Activated T-cell treated with anti-CD3 and anti-CD28 coated beads, Interleukin-2, amount 50 U/mL, for 48 hours (primary cell): ENCODE results near the gene HRH1.
"Not testable (repeated sequence)": the region's sequence is repeated elsewhere in the genome, so short reads cannot be mapped to it uniquely, and the experiment has no call there.

Source experiments
- DNase-seq, 2 experiments: peaks; one replicate each; pipeline ENCODE4 v3.0.0-alpha.2; 2020

Gene HRH1

DNA sequence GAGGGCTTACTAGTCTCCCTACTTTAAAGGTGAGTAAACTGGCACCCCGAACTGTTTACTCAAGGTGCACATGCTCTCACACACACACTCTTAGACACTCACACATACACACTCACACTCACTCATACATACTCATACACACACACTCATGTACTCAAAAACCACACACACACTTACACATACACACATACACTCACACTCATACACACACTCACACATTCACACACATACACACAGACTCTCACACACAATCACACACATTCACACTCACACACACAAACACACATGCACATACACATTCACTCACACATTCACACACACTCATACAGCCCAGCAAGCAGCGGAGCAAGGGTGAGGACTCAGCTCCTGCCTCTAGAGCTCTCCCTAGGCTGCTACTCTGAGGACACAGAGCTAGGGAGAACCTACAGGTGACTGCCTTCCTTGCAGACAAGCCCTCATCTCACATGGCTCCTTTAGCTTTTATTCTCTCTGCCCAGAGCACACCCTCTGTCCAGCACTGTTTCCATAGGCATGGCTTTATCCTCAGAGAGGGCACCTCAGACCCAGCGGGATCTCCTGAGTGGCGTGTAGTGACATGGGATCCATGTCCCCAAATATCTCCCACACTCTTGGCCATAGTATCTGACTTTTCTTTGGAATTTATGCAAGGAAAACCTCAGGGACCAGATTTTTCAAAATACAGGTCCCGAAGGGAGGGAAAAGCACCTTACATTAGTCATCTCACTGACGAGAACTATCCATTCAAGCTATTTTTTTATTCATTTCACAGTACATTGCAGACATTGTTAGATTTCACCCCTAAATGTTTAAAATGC is 91.8 kb downstream of the HRH1 start:
- DNase-seq = no peak

DNA sequence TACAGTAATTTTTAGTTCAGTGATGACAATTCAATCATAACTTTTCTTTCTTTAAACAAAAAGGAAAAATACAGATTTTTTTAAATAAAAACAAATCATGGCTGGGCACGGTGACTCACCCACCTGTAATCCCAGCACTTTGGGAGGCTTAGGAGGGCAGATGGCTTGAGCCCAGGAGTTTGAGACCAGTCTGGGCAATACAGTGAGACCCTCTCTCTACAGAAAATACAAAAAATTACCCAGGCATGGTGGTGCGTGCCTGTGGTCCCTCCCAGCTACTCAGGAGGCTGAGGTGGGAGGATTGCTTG is 92.3 kb downstream of the HRH1 start:
- no peak for DNase-seq

DNA sequence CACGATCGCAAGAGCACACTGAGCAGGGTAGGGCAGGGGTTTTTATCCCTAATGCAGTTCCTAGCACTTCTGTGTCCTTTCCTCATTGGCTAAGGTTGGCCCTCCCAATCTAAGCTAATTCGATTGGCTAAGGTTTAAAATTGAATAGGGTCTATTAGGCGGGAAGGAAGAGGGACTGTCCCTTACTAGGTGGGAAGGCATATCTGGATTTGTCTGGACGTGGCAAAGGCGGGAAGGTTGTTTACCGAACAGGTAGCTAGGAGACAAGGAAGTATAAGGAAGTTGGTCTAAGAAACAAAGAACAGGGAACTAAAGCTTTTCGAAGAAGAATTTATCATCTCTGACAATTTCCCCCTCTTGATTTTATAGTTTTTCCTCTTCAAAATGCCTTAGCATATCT is 93.1 kb downstream of the HRH1 start:
- DNase-seq = no peak

DNA sequence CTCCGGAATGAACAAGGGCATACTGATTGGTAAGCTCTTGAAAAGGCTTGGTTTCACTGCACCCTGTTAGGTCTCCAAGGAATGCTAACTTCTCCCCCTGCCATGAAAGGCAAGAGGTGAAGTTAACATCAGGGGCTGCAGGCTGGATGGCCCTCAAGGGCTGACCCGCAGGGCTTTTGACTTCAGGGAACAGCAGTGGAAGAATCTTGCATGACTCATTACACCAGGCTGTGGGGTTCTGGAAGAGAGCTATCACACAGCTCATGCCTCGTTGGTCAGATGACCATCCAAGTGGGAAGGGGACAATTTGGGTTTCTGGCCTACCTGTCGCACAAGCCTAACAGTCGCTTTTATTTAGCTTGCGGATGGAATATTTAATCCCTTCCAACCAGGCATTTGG is 94.3 kb downstream of the HRH1 start:
- no peak for DNase-seq

DNA sequence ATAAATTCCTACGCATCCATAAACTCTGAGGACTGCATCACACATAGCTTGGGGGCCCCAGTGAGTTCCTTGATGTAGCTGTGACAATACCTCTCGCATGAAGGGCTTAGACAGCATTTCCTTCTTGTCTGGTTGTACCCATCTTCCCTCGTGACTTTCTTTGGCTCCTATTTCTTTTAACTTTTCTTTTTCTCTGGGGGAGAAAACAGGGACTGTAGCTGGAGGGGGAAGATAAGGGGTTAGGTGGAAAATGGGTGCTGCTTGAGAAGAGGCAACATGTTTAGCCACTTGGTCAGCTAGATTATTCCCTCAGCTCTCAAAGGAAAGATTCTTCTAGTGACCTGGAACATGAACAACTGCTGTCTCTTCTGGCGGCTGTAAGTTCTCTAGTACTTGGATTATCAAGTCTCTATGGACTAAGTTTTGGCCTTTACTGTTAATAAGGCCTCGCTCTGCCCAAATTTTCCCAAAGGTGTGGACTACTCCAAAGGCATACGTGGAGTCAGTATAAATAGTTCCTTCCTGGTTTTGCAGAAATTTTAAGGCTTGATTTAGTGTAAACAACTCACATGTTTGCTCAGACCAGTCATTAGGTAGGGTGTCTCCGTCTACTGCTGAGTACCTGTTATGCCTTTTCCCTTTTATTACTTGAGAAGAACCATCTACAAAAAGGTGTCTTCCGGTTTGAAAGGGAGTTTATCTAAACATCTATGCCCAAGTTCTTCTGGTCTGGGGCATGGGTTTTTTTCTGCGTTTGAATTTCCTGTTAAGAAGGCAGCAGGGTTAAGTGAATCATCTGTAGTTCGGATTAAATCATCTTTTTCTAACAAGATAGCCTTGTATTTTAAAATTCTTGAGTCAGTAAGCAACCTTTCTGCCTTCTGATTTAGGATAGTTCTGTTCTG is 96.9 kb downstream of the HRH1 start:
- no peak for DNase-seq

DNA sequence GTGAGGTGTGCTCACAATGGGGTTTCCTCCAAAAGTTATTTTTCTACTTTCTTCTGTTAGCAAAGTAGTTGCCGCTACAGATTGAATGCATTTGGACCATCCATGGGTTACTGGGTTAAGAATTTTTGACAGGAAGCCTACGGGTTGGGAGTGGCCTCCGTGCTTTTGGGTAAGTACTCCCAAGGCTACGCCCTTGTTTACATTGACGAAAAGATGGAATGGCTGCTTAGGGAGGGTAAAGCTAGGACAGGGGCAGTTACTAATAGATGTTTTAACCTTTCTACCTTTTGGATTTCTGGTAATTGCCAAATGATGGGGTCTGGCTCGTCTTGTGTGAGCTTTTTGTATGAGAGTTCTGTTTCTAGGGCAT is 97.5 kb downstream of the HRH1 start:
- DNase-seq = no peak

DNA sequence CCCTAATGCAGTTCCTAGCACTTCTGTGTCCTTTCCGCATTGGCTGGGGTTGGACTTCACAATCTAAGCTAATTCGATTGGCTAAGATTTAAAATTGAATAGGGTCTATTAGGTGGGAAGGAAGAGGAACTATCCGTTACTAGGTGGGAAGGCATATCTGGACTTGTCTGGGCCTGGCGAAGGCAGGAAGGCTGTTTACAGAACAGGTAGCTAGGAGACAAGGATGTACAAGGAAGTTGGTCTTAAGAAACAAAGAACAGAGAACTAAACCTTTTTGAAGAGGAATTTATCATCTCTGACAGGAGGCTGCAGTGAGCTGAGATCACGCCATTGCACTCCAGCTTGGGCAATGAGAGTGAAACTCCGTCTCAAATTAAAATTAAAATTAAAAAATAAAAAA is 100.6 kb downstream of the HRH1 start:
- no peak for DNase-seq

DNA sequence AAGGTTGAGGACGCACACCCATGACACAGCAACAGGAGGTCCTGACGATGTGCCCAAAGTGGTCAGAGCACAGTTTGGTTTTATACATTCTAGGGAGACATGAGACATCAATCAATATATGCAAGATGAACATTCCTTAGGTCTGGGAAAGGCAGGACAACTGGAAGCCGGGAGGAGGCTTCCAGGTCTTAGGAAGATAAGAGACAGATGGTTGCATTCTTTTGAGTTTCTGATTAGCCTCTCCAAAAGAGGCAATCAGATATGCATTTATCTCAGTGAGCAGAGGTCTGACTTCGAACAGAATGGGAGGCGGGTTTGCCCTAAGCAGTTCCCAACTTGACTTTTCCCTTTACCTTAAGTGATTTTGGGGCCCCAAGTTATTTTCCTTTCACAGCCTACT is 101.2 kb downstream of the HRH1 start:
- not testable (repeated sequence) for DNase-seq

DNA sequence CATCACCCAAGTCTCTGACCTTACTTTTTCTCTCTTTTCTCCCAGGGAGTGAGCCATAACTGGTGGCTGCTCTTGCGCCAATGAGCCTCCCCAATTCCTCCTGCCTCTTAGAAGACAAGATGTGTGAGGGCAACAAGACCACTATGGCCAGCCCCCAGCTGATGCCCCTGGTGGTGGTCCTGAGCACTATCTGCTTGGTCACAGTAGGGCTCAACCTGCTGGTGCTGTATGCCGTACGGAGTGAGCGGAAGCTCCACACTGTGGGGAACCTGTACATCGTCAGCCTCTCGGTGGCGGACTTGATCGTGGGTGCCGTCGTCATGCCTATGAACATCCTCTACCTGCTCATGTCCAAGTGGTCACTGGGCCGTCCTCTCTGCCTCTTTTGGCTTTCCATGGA is 104.7 kb downstream of the HRH1 start:
- no peak for DNase-seq

DNA sequence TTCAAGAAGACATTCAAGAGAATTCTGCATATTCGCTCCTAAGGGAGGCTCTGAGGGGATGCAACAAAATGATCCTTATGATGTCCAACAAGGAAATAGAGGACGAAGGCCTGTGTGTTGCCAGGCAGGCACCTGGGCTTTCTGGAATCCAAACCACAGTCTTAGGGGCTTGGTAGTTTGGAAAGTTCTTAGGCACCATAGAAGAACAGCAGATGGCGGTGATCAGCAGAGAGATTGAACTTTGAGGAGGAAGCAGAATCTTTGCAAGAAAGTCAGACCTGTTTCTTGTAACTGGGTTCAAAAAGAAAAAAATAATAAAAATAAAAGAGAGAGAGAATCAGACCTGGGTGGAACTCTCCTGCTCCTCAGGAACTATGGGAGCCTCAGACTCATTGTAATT is 106.2 kb downstream of the HRH1 start:
- no peak for DNase-seq

DNA sequence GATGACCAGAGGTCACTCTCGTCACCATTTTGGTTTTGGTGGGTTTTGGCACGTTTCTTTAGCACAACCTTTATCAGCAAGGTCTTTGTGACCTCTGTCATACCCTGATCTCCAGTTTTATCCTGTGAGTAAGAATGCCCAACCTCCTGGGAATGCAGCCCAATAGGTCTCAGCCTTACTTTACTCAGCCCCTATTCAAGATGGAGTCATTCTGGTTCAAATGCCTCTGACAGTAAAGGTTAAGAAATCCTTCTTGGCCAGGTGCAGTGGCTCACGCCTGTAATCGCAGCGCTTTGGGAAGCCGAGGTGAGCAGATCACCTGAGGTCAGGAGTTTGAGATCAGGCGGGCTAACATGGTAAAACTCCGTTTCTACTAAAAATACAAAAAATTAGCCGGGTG is 114.7 kb downstream of the HRH1 start:
- DNase-seq = no peak

DNA sequence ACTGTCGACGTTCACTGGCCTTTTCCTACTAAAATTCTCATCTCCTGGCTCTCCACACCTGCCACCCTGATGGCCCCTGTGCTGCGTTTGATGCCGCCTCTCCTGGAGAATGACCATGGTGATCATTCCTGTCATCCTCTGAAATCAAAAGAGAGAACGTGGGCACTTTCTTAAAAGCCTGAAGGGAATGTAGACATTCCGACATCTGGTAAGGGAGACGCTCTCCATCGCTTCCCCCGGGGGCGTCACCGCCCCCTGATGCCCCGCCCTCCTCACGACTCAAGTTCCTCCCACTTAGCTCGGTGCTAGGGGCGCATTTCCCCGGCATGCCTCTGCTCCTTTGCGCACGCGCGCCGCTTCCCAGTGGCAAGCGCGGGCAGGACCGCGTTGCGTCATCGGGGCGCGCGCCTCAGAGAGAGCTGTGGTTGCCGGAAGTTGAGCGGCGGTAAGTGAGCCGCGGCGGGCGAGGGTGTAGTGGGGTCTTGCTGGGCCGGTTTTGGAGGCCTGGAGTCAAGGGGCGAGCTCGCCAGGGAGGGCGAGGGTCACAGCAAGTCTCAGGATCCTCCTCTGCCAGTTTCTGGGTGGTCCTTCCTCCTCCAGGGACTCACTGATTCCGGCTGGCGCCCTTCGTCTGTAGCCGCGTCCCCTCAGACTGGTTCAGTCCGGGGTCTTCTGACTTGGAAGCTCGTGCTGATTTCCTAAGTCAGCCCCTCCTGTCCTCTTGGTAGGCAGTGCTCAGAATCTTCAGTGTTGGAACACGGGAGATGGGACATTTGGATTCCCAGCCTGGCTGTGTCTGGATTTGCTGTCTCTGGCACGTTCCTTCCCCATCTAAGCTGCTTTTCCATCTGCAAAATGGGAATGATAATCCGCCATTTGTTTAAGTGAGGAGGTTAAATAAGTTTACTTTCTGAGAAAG is 118.0 kb downstream of the HRH1 start, which contains the start of gene ATG7:
ATG7 (plus strand) TSS at position 412 of the 919 bp plus-strand sequence. CDS start 26,299 bp downstream, outside the sequence.
- peak; percentile 97 for DNase-seq

DNA sequence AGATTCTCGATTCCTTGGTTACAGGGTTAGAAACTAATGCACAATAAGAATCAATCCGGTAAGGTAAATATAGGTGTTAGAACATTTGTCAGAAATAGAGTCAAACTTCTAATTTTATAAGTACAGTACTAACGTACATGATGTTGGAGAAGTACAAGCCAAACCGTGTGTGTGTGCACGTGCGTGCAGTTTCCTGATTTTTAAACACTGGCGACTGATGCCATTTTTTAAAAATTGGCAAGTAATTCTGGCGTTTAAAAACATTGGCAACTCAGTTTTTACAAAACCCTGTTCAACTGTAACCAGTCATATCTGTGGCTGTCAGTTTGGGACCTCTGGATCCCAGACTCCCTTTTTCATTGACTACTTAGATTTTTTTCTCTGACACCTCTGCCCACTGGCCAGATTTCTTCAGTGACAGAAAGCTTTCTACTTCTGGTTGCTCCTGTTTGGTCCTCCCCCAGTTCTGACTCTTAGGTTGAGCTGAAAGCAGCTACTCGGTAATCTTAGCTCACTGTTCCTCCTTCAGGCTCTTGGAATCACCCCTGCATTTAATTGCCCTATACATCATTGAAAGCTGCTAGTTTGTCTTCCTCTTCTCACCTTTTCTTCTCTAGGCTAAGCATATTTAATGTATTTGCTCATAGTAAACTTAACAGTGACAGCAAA is 118.7 kb downstream of the HRH1 start:
- DNase-seq = no peak

DNA sequence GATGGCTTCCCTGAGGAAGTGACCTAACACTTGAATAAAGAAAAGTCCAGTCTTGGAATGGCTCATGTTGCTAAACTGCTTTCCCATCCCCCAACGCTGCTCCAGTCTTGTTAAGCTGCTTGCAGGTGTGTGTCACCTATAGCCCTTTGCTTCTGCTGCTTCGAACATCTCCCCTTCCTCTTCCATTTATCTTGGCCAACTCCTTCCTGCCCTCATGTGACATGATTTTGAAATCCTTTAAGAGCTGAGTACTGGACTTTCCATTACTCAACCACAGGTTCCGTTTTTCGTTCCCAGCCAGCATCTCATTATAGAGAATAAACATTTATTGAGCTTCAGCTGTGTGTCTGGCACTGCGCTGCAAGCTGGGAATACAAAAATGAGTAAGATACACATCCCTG is 119.6 kb downstream of the HRH1 start:
- no peak for DNase-seq

DNA sequence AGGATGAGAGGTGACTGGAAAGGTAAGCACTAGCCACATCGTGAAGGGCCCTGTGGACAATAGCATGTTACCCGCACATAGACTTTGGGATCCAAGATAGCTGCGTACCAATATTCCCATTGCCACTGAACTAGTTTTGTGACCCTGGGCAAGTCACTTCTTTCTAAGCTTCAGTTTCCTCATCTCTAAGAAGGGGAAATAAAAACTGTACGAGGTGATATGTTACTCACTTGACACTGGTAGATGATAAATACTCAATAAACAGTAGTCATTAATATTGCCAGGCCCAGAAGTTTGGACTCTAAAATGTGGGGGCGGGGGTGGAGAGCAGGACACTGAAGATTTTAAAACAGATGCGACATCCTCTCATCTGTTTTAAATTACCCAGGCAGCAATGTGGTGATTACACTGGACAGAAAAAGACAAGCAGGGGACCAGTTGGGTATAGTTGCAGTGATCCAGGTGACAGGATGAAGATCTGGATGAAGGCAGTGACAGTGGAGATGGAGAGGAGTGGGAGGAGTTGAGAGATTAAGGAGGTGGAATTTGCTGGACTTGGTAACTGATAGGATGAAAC is 120.4 kb downstream of the HRH1 start:
- no peak for DNase-seq

DNA sequence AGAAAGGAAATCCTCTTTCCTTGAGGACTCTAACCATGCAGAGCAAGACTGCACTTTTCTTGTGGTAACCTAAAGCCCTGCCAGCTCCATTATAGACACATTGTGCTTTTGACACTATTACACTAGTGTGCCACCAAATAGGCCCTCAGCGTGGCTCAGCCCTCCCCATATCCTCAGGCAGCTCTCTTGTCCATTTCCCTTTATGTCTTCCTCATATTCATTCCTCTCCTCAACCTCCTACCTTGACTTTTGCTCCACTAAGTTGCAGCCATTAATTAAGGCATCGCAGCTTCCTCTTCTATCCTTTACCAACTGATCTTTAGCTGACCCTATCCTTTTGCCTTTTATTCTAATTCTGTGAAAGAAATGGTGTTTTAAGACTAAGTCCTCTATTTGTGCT is 121.6 kb downstream of the HRH1 start:
- no peak for DNase-seq

DNA sequence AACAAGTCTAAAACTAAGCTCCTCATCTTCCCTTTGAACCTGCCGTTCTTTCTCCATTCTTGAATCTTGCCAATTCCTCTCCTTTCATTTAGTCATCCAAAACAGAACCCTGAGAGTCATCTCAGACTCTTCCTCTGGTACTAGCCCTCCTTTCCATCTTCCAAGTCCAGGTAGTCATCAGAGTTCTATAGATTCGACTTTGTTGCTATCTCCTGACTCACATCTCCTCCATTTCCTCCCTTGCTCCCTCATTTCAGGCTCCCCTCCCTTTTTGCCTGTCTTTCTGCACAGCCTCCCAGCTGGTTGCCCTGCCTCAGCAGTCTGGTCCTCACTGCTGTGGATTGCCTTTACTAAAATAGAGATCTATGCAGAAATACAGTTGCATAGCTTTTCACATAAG is 122.6 kb downstream of the HRH1 start:
- DNase-seq = no peak

DNA sequence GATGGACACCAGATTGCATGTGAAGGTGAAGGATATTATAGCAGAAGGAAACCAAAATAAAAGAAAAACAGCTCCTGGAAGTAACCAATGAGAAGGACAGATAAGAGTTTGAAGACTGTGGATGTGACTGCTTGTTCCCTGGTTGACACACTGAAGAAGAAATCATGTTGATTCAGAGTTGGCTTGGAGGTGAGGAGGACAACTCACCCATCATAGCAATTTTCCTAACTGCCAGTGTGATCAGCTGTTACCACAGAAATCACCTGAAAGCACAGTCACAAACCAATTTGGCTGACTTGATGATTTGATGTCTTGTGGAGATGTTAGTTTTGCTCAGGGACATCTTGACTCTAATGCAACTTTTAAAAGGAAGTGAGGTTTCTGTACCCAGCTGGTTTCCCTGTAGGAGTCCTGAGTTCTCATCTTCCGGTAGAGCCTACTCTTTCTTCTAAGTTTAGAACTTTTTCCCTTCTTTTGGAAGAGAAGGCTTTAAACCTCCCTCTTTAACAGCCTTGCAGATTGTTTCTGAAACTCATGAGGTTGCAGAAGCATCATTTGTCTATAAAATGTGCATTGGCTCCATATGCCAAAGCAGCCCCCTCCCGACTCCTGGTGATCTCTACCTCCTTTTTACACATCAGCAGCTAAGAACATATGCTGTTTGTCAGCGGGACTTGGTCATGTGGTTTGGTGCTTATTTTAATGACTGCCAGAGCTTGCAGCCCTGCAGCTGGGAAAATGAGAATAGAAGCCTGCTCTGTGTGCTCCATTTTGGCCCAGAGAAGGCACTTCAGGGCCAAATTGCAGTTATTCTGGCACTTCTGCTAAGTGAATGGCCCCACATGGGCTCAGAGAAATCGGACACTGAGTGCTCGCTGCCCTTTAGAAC is 128.2 kb downstream of the HRH1 start:
- no peak for DNase-seq

DNA sequence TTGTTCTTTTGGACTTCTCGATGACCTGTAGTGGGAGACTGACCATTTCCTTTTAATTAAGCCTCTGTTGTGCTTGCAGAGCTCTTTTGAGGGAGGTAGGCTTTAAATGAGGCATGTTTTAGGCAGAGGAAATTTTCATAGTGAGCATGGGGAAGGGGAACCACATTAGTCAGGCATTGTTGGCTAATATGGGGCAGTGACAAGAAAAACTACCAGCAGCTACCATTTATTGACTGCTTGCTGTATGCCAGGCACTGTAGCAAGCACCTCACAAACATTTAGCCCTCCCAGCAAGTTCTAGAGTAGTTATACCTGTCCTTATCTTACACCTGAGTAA is 128.8 kb downstream of the HRH1 start:
- no peak for DNase-seq

DNA sequence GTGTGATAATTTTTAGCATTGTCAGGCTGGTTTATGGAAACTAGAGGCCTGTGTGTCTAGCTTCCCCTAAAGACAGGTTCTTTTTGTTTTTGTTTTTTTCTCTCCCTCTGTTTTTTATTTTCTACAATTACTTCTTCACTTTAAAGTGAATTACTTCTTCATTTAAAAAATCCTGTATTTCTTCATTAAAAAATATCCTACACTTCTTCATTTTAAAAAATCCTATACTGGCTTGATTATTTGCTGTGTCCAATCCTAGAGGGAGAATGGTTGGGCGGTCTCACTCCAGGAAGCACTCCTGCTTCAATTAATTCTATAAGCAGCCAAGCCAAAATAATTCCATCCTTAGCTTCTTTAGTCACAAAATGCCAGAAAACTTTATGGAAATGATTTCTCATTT is 129.7 kb downstream of the HRH1 start:
- no peak for DNase-seq

DNA sequence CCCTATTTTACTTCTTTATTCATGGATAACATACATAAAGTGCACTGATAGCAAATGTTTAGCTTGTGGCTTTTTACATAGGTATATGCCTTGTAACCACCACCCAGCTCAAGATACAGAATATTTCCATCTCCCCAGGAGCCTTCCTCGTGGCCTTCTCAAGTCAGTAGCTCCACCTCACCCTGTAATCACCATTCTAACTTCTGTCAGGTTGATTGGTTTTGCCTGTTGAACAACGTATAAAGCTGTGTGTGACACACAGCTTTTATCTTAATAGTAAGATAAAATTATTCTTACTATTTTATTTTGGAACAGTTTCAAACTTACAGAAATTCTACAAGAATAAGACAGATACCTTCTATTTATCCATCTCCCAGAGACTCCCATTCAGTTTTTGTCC is 131.2 kb downstream of the HRH1 start:
- DNase-seq = no peak
